HG02763 (cell line): ENCODE results near the gene ELN.
"Not testable (repeated sequence)": the region's sequence is repeated elsewhere in the genome, so short reads cannot be mapped to it uniquely, and the experiment has no call there.

Experiments
- ATAC-seq: cut with Tn5 transposase; IDR thresholded peaks from one replicate; pipeline ENCODE4 v1.9.1; 2021; ENCODE audit warnings: mild to moderate bottlenecking, moderate library complexity; ENCODE audit not compliant: unreplicated experiment

The ELN gene

GRCh38 chr7:74040791-74041520 lies 13.0 kb downstream of the ELN start:
- no peak for ATAC-seq

- no peak for ATAC-seq
These were observed 15.0 kb downstream of the ELN start for GRCh38 chr7:74042746-74043522.

DNA sequence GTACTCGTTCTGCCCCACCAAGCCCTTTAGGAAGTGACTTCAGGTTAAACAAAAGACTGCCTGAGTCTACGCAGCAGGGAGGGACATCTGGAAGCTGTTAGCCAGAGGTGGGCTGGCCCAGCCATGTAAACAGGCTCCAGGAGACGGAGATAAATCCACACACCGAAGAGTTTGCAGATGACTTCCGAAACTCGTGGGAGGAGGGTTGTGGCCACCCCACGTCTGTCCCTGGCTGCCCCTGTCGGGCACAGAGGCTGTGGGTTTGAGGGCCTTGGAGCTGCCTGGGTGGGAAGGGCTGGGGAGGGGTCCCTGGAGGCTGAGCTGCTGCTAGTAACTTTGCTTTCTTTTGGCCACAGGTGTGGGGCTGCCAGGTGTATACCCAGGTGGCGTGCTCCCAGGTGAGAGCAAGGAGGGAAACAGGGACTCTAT lies 15.6 kb downstream of the ELN start:
- no peak for ATAC-seq

GRCh38 chr7:74044366-74045350 lies 16.7 kb downstream of the ELN start:
- ATAC-seq: no peak

DNA sequence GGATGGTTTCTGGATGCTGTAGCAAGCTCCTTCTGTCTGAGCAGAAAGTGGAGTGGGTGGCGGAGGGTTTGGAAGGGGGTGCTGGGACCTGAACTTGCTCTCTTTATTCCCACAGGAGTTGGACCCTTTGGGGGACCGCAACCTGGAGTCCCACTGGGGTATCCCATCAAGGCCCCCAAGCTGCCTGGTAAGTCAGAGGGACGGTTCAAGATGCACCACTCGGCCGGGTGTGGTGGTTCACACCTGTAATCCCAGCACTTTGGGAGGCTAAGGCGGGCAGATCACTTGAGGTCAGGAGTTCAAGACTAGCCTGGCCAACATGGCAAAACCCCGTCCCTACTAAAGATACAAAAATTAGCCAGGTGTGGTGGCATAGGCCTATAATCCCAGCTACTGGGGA lies 18.6 kb downstream of the ELN start:
- ATAC-seq: not testable (repeated sequence)

GRCh38 chr7:74047804-74048380 lies 19.9 kb downstream of the ELN start:
- no peak for ATAC-seq

GRCh38 chr7:74048999-74049599 lies 21.1 kb downstream of the ELN start:
- no peak for ATAC-seq

DNA sequence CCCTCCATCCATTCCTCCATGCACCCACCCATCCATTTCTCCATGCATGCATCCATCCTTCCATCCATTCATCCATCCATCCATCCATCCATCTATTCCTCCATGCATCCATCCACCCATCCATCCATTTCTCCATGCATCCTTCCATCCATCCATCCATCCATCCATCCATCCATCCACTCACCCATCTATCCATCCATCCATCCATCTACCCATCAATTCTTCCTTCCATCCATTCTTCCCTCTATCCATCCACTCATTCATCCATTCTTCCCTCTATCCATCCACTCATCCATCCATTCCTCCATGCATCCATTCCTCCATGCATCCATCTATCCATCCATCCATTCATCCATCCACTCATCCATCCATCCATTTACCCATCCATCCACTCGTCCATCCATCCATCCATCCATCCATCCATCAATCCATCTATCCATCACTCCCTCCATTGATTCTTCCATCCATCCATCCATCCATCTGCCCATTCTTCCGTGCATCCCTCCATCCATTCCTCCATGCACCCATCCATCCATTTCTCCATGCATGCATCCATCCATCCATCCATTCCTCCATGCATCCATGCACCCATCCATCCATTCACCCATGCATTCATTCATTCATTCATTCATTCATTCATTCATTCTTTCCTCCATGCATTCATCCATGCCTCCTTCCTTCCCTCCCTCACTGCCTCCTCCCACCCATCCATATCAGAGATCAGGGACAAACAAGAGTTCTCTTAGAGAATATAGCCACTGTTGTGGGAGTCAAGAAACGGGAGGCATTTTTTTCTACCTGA lies 22.2 kb downstream of the ELN start:
- no peak for ATAC-seq

- ATAC-seq: no peak
These were observed 23.2 kb downstream of the ELN start for GRCh38 chr7:74051193-74051592.

- ATAC-seq: no peak
These were observed 23.8 kb downstream of the ELN start for GRCh38 chr7:74051629-74052410.

DNA sequence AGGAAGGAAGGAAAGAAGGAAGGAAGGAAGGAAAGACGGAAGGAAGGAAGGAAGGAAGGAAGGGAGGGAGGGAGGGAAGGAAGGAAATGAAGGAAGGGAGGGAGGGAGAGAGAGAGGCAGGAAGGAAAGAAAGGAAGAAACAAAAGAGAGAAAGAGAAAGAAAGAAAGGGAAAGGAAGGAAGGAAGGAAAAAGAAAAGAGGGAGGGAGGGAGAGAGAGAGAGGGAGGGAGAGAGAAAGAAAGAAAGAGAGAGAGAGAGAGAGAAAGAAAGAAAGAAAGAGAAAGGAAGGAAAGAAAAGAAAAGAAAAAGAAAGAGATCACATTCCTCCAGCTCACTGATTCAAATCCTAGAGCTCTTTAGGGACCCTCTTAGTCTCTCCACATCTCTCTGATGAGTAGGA lies 24.7 kb downstream of the ELN start:
- no peak for ATAC-seq

DNA sequence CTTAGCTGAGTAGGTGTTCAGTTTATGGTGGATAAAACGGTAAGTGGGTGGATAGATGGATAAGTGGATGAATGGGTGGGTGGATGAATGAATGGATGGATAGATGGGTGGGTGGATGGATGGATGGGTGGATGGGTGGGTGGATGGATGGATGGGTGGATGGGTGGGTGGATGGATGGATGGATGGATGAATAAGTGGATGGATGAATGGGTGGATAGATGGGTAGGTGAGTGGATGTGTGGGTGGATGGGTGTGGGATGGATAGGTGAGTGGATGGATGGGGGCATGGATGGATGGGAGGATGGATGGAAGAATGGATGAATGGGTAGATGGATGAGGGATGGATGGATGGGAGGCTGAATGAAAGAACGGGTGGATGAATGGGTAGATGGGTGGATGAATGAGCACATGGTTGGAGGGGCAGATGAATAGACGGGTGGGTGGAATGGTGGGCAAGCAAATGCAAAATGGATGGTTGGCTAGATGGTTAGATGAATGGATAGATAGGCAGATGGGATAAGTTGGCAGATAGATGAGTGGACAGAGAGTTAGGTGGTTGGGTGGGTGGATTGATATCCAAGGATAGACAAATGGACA lies 25.7 kb downstream of the ELN start:
- ATAC-seq: no peak

DNA sequence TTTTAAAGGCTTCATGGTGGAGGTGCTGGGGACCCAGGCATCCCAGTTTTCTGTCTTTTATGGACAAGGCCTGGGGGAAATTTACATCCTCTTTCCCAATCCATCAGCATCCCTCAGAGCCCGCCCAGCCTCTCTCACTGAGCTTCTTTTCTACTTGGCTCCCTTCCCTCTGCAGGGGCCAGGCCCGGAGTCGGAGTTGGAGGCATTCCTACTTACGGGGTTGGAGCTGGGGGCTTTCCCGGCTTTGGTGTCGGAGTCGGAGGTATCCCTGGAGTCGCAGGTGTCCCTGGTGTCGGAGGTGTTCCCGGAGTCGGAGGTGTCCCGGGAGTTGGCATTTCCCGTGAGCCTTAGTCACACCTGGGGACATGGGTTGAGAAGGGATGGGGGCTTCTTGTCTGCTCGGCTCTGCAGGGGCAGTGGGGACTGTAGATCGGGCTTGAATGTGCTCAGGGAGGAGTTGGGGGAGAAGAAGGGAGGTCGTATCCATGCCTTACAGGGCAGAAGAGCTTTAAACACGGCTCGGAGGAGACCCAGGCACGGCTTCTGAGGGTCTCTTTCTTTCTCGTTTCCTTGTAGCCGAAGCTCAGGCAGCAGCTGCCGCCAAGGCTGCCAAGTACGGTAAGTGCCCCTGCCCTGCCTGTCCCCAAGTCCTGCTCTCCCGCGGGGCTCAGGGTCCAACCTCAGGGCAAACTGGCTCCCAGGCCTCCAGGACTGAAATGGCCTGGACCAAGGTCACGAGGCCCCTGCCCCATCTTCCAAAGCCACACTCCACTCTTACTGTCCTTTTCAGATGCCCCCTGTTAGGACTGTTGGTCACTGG lies 28.3 kb downstream of the ELN start:
- no peak for ATAC-seq

DNA sequence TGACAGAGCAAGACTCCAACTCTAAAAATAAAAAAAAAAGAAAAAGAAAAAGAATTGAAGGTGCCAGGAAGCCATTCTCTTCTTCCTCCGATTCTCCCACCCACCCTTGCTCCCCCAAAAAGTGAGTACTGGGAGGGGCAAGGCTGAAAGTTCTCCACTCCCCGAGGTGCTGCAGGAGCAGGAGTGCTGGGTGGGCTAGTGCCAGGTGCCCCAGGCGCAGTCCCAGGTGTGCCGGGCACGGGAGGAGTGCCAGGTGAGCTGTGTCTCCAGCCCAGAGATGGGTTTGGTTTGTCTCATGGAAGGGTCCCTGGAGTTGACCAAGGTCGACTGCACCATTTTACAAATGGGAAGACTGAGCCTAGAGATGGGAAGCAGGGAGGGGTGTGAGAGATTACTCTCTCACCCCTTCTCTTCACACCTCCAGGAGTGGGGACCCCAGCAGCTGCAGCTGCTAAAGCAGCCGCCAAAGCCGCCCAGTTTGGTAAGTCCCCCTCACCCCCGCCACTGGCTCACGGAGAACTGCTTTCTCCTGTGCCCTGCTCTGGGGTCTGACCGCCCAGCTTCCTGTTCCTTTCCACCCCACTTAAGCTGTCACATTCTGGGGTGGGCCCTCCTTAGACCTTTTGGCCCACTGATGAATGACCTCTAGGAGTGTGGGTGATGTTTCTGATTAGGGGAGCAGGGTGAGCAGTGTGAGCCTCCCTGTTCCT lies 29.4 kb downstream of the ELN start:
- no peak for ATAC-seq

DNA sequence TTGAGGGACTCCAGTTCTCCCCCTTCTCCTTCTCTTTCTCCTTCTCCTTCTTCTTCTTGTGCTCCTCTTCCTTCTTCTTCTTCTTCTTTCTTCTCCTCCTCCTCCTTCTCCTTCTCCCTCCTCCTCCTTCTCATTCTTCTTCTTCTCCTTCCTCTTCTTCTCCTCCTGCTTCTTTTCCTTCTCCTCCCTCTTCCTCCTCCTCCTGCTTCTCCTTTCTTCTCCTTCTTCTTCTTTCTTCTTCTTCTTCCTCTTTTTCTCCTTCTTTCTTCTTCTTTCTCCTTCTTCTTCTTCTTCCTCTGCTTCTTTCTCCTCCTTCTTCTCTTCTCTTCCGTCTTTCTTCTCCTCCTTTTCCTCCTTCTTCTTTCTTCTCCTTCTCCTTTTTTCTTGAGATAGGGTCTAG lies 30.0 kb downstream of the ELN start:
- no peak for ATAC-seq

DNA sequence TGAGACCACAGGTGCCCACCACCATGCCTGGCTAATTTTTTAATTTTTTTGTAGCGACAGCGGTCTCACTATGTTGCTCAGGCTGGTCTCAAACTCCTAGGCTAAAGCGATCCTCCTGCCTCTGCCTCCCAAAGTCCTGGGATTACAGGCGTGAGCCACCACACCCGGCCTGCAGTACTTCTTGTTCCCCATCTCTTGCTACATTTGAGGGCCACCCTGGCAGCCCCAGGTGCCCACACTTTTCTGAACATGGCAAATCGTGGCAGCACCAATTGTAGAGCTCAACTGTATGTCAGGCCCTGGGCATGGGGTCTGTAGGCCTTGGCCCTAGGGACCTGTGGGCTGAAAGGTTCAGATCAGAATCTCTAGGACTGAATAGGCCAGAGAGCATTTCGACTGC lies 30.5 kb downstream of the ELN start:
- ATAC-seq: no peak

- no peak for ATAC-seq
These were observed 31.1 kb downstream of the ELN start for GRCh38 chr7:74059037-74059436.
